GM21723 (cell line): ENCODE results near the gene ATF7.
"Not testable (repeated sequence)": the region's sequence is repeated elsewhere in the genome, so short reads cannot be mapped to it uniquely, and the experiment has no call there.

Source experiments
- ATAC-seq: cut with Tn5 transposase; IDR thresholded peaks from one replicate; pipeline ENCODE4 v1.9.1; 2021; ENCODE audit warnings: mild to moderate bottlenecking, moderate library complexity; ENCODE audit not compliant: unreplicated experiment

The ATF7 gene

DNA sequence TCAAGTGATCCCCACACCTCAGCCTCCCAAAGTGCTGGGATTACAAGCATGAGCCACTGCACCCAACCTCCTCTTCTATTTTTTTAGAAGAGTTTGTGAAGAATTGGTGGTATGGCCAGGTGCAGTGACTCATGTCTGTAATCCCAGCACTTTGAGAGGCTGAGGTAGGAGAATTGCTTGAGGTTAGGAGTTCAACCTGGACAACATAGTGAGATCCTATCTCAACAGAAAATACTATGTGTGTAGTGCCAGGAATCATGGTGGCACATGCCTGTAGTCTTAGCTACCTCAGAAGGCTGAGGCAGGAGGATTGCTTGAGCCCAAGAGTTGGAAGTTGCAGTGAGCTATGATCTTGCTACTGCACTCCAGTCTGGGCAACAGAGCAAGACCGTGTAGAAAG is 5.5 kb upstream of the ATF7 start:
- no peak for ATAC-seq

DNA sequence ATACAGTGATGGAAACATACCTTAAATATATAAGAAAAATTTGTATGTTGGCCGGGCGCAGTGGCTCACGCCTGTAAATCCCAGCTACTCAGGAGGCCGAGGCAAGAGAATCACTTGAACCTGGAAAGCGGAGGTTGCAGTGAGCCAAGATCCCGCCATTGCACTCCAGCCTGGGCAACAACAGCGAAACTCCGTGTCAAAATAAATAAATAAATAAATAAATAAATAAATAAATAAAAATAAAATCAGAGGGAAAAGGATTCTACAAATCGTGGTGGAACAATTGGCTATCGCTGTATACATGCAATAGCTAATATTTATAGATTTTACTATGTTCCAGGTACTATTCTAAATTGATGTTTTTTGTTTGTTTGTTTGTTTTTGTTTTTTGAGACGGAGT is 1.7 kb upstream of the ATF7 start:
- no peak for ATAC-seq

DNA sequence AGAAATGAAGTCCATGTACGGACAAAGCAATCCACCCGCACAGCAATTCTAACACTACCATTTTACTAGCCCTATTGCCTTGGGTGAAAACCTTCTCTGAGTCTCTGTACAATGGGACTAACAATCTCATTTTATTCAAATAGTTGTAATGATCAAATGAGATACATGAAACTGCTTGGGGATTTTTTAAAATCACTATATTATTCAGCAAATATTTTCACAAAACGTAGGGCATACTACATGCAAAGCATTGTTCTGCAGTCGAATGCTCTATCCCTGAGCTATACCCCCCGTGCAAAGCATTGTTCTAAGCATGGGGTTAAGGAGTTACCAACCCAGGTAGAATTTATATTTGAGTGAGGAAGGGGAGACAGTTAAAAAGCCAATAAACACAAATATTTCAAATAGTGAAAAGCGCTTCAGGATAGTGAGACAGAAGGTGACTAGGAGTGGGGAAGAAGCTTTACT is 554 bp upstream of the ATF7 start:
- ATAC-seq = no peak

DNA sequence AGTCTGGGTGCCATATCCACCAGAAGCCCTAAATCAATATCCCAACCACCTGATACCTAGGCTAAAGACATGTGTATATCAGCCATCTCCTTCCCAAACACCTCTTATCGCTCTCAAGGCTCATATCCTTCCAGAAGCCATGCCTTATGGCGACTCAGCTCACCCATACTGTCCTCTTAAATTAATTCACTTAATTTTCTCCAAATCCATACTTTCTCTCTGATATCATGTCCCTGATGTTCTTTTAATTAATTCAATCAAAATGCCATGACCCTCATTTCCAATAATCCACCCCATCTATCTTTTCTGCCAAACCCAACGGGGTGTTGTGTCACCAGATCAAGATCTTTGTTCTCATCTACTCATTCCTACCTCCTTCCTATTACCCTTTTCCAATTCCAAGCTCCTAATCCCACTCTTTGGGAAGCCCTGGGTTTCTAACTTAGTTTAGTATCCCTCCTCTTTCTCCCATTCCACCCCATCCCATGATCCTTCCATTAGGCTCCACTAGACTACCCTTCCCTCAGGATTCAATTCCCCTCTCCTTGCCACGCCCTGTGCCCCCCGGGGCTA is 723 bp downstream of the ATF7 start:
- ATAC-seq = no peak

DNA sequence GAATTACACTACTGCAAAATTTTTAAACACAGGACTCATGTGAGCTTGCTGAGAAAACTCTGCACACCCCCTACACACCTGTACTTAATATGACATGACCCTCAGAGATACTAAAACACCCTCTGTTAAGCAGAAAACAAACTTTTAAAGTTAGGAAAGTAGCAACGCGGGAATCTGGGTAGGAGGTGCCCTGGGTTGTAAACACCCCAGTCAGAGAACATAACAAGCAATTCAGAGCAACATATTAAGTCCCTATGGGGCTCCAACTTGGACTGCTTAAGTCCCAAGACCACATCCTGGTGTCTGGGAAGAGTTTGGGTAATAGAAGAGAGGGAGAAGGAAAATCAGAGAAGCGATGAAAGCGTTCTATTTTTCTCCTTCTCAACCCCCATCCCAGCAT is 1.2 kb downstream of the ATF7 start:
- ATAC-seq = no peak

DNA sequence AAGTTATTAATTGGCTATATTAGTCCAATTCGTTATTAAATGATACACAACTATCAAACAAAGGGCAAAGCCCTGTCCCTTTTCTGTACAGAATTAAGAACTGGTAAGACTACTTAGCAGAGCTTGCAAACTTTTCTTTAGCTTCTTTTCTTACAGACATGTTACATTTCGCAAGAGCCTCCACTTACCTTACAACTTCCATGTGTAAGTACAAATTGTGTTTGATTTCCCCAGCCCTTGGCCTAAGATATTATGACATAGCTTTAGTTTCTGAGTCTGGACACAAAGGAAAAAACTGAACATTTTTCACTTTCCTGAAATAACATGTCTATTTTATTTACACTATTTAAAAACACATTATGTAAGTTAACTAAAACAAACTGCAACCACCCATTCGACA is 1.7 kb downstream of the ATF7 start:
- ATAC-seq = no peak

DNA sequence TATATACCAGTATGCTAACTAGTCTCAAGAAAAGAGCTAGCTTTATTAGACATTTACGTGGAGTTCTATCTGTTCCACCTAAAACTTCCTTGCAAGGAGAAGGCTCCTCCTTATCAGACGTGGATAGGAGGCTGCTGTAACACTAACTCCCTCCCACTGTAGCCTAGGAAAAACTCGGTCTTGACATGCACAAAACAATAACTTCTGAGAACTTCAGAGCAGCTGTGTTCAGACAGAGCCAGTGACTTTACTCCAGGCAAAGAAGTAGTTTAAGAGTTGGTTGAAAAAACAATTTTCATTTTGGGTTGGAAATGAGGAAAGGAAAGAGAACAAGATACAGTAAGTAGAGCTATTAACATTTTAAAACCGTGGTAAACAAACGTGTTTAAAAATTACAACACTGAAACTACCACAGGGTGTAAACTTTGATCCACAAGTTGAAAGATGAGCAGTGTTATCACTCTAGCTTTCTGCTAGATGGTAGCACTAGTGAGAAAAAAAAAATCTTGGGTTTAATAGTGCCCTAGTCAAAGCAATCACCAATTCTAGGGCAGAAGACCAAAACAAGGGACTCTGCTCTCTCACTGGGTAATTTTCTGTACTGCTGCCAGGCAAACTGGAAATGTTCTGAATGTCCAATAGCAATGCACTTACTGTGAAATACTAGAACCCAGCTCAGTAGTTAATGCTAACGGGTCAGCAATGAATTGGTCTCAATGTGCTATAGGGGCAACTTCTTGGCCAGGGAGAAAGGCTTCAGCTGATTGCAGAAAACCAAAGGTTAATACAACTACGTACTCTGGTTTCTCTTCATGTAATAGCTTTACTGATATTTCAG is 2.4 kb downstream of the ATF7 start:
- ATAC-seq = no peak

DNA sequence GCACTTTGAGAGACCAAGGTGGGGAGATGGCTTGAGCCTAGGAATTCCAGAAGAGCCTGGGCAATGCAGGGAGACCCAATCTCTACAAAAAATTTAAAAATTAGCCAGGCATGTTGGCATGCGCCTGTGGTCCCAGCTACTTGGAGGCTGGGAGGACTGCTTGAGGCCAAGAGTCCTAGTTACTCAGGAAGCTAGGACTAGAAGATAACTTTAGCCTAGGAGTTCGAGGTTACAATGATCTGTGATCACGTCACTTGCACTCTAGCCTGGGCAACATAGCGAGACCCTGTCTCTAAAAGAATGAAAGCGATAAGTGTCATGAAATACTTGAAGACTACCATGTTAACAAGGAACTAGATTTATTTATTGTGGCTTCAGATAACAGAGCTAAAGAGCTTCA is 3.5 kb downstream of the ATF7 start:
- no peak for ATAC-seq

DNA sequence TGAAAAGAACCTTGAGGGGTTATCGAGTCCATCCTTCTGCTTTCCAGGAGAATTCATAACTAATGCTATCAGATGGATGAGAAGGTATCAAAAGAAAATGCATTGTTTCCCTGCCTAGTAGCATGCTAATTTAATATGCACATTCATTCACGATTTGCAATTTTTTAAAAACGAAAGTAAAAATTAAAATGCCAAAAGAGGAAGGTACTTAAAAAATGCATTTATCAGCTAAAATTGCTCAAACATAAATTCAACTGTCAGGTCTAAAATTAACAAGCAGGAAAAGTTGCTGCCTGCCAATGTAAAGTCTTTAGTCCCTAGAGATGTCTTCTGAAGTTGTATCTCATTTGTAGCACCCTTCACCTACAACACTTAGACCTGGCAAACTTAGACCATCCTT is 7.9 kb downstream of the ATF7 start:
- no peak for ATAC-seq

DNA sequence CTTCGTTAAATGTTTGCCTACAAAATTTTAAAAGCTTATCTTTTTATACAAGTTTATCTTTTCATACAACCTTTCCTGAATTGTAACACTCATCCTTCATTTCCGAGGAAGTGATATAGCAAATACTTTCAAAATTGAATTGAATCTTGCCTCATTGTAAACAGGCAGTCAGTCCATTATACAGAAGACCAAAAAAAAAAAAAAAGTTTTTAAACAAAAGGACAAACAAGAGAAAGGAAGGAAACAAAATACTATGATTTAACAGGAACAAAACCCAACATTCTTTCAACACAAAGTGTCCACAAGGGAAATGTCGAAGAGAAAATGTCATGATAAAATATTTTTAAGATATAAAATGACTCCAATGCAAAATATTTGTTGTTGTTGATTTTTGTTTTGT is 8.5 kb downstream of the ATF7 start:
- no peak for ATAC-seq

DNA sequence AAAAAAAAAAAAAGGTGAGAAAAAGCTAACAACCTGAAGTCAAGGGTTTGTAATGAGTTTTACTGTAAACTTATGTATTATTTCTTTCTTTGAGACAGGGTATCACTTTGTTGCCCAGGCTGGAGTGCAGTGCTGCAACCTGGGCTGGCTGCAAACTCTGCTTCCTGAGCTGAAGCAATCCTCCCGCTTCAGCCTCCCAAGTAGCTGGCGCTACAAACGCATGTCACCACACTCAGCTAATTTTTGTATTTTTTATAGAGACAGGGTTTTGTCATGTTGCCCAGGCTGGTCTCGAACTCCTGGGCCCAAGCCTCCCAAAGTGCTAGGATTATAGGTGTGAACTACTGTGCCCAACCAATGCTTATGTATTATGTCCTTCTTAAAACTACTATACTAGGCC is 9.2 kb downstream of the ATF7 start:
- no peak for ATAC-seq

DNA sequence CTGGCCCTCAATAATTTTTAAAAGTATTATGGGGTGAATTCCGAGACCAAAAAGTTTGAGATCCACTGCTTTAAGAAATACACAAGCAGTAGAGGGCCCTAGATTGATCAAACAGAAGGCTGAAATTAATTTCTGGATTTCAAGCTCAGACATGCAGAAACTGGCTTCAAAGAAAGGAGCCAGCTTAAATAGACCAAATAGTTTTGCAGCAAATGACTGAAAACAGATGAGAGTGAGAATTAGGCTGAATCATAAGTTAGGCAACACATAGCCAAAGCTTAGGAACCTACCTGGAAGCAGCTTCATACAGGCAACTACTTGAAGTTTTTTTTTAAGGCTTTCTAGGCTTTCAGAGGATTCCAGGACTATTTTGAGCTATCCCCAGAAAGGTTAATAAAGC is 12.4 kb downstream of the ATF7 start:
- ATAC-seq = no peak

DNA sequence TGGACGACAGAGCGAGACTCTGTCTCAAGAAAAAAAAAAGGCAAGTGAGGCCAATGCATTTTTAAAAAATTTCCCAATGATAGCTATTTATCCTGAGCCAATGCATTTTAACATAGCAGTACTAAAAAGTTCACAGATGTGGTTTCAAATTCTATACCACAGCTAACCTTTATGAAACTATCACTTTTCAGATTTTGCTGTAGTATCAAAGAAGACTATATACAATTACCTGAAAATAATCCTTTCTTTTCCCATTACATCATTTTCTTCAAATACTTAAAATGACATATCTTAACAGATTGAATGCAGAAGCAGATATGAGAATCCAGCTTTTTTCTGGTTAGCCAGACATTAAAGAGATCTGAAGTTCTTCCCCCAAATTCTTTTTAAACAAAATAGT is 13.2 kb downstream of the ATF7 start:
- no peak for ATAC-seq

DNA sequence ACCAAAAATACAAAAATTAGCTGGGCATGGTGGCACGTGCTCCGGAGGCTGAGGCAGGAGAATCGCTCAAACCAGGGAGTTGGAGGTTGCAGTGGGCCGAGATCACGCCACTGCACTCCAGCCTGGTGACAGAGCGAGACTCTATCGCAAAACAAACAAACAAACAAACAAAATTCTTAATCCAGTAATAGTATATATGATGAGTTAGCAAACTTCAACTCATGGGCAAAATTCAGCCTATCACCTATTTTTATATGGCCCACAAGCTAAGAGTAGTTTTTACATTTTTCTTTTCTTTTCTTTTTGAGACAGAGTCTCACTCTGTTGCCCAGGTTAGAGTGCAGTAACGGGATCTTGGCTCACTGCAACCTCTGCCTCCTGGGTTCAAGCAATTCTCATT is 14.9 kb downstream of the ATF7 start:
- ATAC-seq = no peak

DNA sequence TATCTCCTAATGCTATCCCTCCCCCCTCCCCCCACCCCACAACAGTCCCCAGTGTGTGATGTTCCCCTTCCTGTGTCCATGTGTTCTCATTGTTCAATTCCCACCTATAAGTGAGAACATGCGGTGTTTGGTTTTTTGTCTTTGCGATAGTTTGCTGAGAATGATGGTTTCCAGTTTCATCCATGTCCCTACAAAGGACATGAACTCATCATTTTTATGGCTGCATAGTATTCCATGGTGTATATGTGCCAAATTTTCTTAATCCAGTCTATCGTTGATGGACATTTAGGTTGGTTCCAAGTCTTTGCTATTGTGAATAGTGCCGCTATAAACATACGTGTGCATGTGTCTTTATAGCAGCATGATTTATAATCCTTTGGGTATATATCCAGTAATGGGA is 19.5 kb downstream of the ATF7 start:
- ATAC-seq = not testable (repeated sequence)

DNA sequence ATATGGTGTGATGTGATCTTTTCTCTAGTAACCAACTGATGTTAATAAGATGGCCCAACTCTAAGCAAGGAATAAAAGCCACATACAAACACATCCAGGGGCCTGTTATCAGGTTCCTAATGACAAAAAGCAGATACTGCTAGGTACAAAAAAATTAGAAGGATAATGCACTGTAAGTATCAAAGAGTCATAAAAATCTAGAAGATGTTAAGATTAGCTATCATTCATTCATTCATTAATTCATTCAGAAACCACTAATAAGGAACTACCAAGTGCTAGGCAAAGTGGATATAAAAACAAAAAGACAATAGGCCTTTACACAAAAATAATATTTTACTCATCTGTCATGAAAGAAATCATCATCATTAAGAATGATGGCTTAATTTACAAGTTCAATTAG is 21.6 kb downstream of the ATF7 start:
- no peak for ATAC-seq

DNA sequence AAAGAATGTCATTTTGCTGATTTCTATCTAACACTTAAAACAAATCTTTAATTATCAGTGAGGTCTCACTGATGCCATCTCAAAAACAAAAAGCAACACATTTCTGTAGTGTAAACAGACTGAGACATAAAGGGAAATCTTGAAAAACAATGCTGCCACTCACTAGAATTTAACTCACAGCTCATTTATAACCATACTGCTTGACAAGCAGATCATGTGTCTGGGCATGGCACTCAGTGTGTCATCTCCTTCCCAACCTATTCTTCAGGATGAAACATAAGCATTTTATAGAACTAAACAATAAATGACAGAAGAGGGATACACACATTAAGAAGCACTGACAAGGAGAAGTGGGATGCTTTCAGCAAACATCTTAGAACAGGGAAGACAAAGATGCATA is 22.4 kb downstream of the ATF7 start:
- ATAC-seq = no peak

DNA sequence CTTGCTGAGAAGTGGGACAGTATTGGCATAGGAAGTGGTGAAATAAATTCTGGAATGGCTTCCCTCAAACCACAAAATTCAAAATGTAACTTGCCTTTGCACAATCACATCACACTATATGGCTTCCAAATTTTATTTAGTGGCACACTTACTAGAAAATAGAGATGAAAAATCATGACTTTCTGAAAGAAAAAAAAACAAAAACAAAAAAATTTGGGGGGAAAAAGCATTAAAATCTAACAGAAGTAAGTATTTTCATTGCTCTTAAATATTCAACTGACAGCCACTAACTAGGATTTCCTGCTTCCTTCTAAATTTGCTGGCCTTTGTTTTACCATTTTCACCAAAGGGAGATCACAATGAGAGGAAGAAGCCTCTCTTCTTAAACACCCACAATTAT is 23.0 kb downstream of the ATF7 start:
- ATAC-seq = no peak

DNA sequence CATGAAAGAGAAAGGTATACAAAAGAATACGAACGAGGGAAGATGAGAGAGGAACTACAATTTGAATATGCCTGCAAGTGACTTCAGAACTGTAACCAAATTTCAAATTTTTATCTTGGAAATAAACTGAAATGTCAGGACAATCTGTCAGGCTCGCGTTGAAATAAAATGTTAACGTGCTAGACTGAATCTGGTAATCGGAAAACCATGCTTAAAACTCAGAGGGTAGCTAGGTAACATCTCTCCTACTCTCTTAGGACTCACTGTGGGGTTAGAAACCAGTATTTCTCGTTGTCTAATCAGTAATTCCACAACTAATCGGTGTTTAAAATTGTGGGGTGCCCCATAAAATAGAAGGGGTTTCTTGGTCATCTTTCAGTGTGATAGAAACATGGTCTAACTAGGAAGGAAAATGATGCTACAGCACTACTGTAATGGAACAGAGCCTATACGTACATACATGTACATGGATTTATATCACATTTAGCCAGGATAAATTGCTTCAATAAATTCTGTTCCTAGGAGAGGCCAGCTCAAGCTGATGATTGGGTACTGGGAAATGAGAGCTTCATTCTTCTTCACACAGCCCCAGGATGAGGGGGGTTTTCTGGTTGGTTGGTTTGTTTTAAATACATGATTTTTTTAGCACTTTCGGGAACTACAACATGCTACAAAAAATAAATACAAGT is 23.9 kb downstream of the ATF7 start:
- ATAC-seq = no peak

DNA sequence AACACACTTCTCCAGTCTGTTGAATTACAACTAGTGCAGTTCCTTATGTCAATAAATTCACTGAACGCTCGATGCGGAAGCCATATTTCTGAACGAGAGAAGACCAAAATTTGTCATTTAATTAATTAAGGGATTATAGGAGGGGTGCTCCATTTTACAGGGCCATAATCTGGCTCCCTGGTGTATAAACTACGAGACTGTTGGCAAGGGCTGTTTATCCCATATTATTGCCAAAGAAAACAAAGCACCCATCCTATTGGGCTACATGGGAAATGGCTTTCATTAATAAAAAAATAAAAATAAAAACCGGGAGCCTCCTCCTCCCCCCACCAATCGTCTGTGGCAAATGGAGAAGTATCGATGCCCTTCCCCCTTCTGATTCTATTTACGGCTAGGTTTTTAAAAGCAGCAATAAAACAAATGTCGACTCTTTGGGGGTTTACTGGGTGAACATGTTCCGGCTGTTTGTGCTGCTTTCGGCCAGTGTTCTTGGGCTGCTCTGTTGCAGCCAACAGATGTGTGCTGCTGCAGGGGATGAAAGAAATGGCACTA is 24.8 kb downstream of the ATF7 start:
- no peak for ATAC-seq

DNA sequence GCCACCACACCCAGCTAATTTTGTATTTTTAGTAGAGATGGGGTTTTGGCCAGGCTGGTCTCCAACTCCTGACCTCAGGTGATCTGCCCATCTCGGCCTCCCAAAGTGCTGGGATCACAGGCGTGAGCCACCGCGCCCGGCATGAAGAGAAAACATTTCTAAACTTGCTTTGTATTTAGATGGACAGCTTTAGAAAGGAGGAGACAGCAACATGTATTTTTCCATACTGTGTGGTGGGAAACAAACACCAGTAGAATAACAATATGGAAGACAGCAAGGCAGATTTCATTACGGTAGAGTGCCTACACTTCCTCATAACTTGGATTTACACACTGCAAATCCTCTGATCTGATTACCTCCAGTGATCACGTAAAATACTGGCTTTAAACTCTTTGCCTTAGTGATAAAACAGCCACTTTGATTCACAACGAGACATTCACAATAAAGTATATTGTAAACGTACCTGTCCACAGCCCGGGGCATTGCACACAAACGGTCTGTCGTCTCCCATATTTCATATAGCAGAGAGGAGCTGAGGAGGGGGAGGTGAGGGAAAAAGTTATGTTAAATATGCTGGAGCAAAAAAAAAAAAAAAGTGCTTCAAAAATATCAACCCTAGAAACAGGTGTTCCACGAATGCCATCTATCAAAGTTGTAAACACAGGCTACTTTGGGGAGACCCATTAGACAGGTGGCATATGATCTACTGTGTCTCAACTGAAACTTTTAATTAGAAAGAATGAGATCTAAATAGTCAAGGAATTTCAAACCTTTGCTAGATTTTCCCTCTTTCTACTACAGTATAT is 25.5 kb downstream of the ATF7 start:
- no peak for ATAC-seq
